Stimulated activated CD8-positive, alpha-beta memory T cell treated with anti-CD3 and anti-CD28 coated beads, Interleukin-15, amount 100 ng/mL, for 1 hour (primary cell): ENCODE data around the gene GLIPR1L1.
A peak's percentile ranks its signal among the peaks of the same experiment; 100 is the strongest.
"Not testable (repeated sequence)": the region's sequence is repeated elsewhere in the genome, so short reads cannot be mapped to it uniquely, and the experiment has no call there.

ENCODE experiments used
- DNase-seq: peaks from one replicate; pipeline ENCODE4 v3.0.0-alpha.2; 2020; ENCODE audit warnings: low read depth

The GLIPR1L1 gene, protein sequence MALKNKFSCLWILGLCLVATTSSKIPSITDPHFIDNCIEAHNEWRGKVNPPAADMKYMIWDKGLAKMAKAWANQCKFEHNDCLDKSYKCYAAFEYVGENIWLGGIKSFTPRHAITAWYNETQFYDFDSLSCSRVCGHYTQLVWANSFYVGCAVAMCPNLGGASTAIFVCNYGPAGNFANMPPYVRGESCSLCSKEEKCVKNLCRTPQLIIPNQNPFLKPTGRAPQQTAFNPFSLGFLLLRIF

DNA sequence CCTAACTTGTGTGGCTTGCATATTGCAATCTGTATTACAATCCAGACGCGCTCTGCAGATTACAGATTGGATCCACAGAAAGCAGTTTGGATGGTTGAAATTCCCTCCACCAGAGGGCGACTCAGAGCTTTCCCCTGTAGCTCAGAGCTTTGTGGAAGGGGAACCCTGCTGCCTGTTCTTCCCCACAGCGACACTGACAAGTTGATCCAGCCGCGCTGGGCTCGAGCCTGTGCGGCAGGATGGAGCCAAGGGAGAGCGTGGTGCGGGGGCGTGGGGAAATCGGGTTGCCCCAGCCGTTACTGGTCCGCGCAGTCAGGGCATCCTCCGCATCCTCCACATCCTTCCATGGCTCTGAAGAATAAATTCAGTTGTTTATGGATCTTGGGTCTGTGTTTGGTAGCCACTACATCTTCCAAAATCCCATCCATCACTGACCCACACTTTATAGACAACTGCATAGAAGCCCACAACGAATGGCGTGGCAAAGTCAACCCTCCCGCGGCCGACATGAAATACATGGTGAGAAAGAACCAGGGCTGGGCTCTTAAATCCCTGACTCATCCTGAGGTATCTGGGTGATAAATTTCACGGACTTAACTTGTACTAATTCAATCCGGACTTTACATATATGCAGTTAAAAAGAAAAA is at the start of gene GLIPR1L1:
GLIPR1L1 (plus strand) TSS at position 287 of the 647 bp plus-strand sequence; CDS start at position 346, 59 bp downstream.
- DNase-seq, result peak; percentile 80

DNA sequence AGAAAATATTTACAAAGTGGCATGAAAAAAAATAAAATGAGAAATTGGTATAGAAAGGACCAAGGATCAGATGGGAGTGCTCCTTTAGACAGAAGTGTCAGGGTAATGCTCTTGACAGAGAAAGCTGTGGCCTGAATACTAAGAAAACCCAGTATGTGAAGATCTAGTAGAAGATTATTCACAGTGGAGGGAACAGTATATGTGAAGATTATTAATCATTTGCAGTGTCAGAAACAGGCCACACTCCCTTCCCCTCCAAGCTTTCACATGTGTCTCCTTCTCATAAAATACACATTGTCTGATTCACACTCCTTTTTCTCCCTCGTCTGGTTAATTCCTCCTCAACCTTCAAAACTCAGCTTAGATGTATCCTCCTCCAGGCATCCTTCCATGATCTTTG is 45.6 kb upstream of the GLIPR1L1 start:
- no peak for DNase-seq

DNA sequence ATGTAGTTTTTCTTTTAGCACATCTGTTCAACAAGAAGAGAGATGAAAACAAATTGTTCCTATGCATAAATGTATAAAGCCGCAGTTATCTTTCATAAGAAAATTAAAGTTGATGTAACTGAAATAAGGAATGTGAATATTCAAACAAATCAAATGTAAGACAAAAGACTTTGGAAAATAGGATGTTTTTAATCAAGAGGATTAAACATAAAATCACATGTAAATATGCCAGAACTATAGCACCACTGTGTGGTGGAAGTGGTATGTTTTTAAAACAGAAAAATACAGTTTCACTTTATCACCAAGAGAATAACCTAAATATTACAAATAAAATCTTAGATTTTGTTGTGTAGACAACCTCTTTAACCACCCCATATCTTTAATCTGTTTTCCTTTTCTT is 44.7 kb upstream of the GLIPR1L1 start:
- DNase-seq, result no peak

DNA sequence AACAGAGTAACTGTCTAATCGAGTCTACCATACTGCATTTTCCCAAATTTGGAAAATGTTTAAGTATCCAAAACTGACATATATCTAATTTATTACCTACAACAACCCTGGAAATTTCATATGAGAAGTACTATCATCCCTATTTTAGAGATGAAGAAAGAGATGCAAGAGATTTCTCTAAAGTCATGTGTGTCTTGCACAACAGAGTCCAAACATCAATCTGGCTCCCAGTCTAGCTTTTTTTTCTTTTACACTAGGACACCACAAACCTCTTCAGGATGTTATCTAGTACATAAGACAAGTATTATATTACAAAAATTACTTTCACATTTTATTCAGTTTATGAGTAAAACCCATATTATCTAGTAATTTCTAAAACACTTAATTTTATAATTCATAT is 43.5 kb upstream of the GLIPR1L1 start:
- DNase-seq, result no peak

DNA sequence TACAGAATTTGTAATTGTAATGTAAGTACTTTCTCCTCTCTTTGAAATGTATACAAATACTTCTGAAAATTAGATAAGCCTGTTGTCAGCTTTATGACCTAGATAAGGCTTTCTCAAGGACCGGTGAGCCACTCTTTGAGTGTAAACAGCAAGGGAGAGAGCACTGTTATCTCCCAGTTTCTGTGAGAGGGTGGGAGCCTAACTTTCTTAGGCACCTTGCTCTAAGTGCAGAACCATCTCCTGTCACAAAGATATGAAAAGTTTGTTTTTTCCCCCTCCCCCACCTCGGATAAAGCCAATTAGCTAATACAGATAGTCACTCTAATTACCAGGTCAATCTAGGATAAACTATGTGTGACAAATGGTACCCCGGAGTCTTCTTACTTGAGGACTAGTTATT is 40.1 kb upstream of the GLIPR1L1 start:
- no peak for DNase-seq

DNA sequence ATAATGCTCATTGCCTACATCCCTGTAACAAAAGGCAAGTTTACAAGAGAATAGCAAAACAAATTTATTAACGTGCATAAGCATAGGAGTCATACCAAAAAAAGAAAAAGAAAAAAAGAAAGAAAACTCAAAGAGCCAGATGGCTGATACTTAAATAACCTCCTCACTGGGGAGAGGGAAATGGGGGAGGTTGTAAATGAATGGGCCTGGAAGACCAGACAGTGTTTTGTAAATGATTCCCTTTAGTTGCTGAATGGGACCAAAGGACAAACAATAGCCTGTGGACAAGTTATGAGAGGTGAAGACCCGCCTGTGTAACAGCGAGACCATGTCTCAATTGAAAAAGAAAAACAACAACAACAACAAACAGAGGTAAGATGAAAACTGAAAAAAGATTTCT is 39.7 kb upstream of the GLIPR1L1 start:
- no peak for DNase-seq

DNA sequence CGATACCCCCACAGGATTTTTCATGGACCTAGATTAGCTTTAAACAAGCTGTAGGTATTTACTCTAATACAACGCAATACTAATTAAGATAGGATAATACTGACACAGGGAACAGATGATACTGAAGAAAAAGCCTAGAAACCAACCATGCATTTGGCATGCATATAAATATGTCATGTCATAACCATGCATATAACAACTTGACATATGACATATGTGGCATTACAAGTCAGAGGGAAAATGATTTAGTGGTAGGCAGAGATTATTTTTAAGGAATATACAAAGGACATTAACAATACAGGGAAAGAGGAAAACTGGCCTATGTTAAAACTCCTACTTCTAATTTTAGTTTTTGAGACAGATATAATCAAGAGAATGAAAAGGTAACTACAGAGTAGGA is 32.2 kb upstream of the GLIPR1L1 start:
- no peak for DNase-seq

DNA sequence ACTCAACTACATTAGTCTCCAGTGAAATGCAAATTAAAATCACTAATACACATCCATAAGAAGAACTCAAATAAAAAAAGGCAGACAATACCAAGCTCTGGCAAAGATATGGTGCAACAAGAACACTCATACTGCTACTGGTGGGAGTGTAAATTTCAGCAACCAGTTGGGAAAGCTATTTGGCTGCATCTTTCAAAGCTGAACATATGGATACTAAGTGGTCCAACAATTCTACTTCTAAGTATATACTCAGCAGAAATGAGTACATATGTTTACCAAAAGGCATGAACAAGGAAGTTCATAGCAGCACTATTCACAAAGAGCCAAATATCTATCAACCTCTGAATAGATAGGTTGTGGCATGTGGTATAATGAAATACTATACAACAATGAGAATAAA is 31.7 kb upstream of the GLIPR1L1 start:
- DNase-seq, result no peak

DNA sequence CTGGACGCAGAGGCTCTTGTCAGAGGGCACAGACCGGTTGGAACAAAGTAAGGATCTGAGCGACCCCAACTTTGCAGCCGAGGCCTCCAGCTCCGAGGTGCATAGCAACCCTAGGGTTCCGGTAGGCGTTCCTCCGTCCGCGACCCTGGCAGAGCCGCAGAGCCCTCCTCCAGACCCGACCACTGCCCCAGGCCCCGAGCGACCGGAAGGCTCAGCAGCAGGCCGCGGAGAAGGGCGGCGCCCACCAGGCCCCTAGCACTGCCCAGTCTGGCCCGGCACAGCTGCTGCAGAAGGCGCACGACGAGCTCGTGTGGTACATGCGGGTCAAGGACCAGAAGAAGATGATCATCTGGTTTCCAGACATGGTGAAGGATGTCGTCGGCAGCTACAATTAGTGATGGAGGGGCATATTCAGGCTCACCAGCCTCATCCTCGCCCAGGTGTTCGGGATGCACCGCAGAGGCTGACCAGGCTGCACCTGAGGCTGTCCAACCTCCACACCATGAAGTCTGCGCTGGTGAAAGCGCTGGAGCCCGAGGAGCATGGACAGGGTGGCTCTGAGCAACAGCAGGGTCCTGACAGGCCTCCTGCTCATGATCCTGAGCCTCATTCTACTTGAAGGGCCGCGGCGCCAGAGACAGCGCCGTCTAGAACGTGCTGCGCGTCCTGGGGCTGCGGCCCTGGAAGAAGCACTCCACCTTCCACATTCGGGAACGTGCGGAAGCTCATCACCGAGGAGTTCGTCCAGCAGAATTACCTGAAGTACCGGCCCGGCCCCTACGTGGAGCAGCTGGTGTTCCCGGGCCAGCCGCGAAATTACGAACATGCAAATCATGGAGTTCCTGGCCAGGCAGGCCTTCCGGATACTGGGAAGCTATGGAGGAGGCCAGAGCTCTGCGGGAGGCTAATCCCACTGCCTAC is 28.8 kb upstream of the GLIPR1L1 start:
- no peak for DNase-seq

DNA sequence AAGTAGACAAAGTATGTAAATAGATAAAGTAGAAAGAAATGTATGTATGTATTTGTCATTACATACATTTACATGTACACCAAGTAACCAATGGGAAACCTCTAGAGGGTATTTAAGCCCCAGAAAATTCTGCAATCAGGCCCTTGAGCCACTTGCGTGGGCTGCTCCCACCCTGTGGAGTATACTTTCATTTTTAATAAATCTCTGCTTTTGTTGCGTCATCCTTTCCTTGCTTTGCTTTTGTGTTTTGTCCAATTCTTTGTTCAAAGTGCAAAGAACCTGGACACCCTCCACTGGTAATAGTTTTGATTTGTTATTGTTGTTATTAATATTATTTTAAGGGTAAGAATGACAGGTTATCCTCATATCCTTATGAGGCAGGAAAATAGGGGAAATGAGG is 26.2 kb upstream of the GLIPR1L1 start:
- DNase-seq, result no peak

DNA sequence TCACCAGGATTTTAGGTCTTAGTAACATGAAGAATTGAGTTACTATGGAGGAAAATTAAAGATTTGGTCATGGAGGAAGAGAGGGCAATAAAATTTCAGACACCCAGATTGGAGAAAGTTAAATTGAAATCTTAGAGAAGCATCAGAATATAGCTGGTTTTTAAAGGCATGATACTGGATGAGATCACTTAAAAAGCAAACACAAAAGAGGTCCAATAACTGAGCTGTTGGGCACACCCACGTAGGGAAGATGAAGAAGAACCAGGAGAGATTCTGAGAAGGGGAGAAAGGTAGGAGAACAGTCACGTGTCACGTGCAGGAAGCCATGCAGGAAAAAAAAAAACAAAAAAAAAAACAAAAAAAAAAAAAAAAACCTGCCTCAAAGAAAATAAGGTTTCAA is 23.1 kb upstream of the GLIPR1L1 start:
- no peak for DNase-seq

DNA sequence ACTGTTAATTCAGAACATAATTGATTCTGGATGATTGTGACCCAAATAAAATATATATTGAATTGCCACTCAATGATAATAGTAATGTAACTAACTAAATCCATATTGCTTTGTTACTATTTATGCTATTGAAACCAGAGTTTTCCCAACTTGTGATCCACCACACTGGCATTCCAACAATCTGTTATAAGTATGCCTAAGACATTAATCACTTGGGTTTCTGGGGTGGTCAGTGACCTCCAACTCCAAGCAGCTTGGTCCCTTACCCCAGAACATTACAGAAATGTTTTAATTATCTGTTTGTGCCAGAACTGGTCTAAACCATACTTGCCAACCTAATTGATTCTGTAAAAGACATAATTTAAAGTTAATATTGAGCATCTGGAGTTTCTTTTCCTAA is 19.0 kb upstream of the GLIPR1L1 start:
- DNase-seq, result no peak

DNA sequence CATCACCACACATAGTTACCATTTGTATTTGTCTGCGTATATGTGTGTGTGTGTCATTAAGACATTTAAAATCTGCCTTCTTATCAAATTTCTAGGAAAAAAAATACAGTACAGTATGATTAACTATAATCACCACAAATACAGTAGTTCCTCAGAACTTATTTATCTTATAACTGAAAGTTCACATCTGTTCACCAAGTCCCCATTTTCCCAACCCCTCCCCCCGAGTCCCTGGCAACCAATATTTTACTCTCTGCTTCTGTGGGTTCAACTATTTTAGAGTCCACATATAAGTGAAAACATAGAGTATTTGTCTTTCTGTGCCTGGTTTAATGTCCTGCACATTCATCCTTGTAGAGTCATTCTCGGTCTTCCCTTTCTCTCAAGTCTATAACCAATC is 16.7 kb upstream of the GLIPR1L1 start:
- no peak for DNase-seq

DNA sequence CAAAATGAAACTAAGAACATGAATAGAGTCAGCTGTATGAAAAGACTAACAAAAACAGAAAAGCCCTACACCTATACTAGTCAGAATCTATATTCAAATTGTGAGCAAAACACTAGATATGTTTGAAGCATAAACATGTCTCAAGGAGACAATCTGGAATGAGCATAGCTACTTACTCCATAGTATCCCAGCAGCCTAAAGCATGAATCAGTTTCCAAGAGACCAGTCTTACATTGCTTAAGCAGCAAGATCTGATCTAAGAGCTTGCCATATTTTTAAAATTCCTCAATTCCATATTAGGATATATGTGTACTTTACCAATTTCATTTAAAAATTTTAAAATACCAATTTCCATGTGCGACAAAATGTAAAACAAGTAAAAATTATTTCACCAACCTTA is 12.0 kb upstream of the GLIPR1L1 start:
- DNase-seq, result no peak

DNA sequence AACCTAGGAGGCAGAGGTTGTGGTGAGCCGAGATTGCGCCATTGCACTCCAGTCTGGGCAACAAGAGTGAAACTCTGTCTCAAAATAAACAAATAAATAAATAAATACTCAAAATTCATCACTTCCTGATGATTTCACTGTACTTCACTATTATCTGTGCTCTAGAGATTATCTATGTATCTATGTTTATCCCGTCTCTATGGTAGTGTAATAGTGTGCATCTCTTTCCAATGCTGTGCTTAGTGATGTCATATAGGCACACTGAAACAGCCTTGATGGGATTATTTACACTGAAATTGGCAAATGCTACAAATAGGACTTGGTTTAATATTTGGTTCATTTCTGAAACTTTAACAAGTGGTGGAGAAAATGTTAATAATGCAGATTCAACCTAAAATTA is 10.8 kb upstream of the GLIPR1L1 start:
- DNase-seq, result no peak

DNA sequence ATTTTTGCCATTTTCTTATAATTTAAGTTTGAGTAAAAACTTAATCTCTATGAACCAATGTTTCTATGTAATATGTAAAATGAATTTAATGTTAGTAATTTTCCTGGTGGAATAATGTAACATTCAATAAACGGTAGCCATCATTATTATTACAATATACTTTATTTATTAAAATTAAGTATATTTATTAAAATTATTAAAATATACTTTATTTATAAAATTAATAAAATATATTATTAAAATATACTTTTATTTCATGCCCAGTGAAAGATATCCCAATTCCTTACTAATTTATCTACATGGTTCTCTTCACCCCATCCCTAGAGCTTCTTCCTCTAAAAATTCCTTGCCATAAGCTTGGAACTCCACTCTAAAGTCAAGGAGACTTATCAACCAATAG is 6.8 kb upstream of the GLIPR1L1 start:
- no peak for DNase-seq

DNA sequence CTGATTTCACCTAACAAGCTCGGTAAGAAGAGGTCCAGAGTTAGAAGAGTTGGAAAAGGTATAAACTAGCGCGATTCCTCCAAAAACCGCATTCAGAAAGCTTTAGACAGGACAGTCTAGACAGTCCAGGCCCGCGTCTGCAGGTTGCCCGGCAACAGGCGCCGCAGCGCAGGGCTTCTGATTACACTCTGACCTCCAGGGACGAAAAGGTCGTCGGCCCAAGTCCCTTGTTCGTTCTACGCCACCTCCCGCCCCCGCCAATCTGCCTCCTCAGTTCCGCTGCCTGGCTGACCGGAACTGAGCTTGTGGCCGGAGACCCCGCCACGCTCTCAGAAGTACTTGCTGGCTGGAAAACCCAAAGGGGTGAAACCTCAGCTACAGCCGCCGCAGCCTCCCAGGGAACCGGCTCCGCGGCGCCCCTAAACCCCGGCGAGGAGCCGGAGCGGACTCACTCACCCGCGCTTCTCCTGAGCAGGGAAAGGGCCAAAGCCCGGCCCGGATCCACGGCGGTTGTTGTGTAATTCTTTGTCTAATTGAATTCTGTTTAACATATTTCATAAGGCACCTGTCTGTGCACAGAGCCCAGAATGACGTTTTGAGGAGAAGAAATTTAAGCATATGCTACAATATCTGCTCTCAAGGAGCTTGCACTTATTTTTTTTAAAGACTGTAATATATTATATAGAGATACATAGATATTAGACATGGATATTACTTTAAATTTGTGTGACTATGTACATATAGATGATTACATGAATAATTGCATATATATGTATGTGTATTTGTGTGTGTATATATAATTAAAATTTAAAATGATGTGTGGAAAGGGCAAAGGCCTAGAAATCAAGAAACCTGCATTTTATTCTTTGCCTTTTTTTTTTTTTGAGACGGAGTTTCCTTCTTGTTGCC is 4.3 kb upstream of the GLIPR1L1 start, which contains the start of gene CAPS2:
CAPS2 (minus strand) TSS at position 407 of the 909 bp plus-strand sequence. CDS start 3,826 bp downstream, outside the sequence.
- peak; percentile 32 for DNase-seq

DNA sequence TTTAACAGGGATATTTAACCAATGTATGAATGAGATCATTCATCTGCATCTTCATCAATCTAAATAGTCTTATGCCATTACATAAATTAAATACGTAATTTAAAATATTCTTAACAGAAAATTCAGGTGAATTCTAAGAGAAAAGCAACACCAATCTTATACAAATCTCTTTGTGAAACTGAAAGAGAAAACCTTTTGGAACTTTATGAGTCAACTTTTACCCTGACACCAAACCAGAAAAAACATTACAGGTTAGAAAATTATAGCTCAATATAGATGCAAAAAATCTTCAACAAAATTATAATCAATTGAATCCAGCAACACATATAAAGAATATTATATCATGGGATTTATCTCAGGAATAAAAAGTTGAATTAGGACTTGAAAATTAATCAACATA is 3.4 kb downstream of the GLIPR1L1 start:
- no peak for DNase-seq

DNA sequence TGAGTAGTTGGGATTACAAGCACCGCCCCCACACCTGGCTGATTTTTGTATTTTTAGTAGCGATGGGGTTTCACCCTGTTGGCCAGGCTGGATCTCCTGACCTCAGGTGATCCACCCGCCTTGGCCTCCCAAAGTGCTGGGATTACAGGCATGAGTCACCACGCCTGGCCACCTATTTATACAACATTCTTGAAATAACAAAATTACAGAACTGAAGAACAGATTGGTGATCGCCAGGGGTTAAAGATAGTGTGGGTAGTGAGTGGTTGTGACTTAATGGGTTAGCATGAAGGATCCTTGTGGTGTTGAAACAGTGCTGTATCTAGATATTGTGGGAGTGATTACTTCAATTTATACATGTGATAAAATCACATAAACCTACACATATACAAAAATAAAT is 7.4 kb downstream of the GLIPR1L1 start:
- no peak for DNase-seq

DNA sequence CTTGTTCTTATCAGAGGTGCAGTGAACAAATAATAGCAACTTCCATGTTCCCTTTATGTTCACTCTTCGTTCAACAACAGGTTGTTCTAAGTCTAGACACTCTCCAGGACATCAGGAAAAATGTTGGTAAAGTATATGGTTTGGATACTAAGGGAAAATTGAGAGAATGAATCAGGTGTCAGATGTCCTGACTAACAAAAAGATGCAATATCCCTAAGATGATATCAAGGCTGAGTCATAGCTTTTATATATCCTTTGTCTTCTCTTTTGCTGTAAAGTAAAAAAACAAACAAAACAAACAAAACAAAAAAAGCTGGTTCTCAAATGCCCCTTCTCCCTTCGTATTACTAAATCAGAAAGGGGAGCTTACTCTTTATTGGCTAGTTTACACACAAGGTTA is 11.1 kb downstream of the GLIPR1L1 start:
- DNase-seq, result no peak

DNA sequence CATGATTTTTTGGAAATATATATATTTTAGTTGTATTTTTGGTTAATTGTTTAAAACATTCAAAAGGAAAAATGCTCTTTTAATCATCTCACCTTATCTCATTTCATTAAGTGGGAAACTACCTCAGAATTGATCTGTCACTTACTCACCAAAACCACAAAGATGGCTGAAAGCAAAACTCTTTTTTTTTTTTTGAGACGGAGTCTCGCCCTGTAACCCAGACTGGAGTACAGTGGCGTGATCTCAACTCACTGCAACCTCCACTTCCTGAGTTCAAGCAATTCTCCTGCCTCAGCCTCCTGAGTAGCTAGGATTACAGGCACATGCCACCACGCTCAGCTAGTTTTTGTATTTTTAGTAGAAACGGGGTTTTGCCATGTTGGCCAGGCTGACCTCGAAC is 11.7 kb downstream of the GLIPR1L1 start:
- not testable (repeated sequence) for DNase-seq

DNA sequence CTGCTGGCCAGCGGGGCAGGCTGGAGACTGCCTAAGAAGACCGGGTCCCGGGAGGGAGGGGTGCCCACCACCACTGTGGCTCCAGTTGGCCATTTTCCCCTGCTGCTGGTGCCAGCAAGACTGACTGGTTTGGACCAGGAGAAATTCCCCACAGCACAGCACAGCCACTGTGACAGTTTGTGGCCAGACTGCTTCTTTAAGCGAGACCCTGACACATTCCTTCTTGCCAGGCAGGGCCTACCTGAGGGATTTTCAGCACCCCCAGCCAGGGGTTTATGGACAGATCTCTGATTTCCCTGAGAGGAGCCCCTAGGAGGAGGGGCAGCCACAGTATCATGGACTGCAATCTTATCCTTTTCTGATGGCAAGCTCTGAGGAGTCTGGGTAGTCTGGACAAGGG is 15.5 kb downstream of the GLIPR1L1 start:
- no peak for DNase-seq
